KOPT-K1 (cell line): ENCODE measurements around the gene ACOX2.

Source experiments
- H3K27ac ChIP-seq: fragments of 200-600 bp; sonication (generic); 2 replicates; pipeline ENCODE4 v1.5.1; 2016; ENCODE audit warnings: antibody characterized with exemption, mild to moderate bottlenecking, low read depth, low read length; ENCODE audit not compliant: poor library complexity, severe bottlenecking
- H3K36me3 ChIP-seq: fragments of 200-600 bp; sonication (generic); 2 replicates; pipeline ENCODE4 v1.5.1; 2017; ENCODE audit warnings: antibody characterized with exemption, mild to moderate bottlenecking, low read length, moderate library complexity; ENCODE audit not compliant: insufficient read depth
- H3K9me3 ChIP-seq: fragments of 200-600 bp; sonication (generic); 2 replicates; pipeline ENCODE4 v1.5.1; 2017; ENCODE audit warnings: antibody characterized with exemption, low read length, mild to moderate bottlenecking; ENCODE audit not compliant: insufficient read depth, poor library complexity, severe bottlenecking

Gene ACOX2

GRCh38 chr3:58572013-58572633, 35.1 kb upstream of the ACOX2 start:
- H3K27ac ChIP-seq, result no peak overlapping the region
- no peaks in the 10 kb centered on the region for H3K9me3 ChIP-seq
- no peaks in the 10 kb centered on the region for H3K36me3 ChIP-seq

- Histone ChIP-seq H3K36me3 (no peaks in the 10 kb centered on the region), H3K9me3 (no peaks in the 10 kb centered on the region), H3K27ac (no peak overlapping the region)
Observed at GRCh38 chr3:58570851-58571250, 33.9 kb upstream of the ACOX2 start.

DNA sequence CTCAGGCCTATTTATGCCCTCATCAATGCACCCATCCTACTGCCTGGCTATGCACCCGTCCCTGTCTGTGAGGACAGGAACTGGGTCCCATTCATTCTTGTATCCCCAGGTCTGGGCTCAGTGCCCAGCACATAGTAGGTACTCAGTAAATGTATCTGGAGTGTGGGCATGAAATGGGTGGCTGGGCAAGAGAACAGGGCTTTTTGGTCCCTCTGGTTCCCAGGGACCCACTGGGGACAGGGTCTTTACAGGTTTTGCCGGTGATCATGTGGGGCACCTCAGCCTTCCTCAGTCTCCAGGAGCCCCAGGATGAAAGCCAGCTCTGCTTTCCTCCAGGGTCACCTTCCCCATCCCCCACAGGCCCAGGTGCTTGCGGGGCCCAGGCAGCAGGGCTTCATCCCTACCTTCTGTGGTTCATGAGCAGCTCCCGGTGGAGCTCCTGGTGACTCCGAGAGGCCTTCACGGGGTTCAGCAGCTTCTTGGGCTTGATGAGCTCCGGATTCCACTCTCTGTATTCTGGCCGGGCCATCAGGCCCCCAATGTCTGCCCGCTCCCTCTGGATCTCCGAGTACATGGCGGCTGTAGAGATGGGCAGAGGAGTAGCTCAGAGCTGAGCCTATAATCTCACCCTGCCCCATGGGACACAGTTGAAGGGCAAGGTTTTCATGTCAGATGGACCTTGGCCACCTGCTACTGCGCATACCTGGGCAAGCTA, 32.5 kb upstream of the ACOX2 start:
- H3K27ac ChIP-seq, result no peak overlapping the region
- H3K9me3 ChIP-seq, result no peaks in the 10 kb centered on the region
- H3K36me3 ChIP-seq, result no peaks in the 10 kb centered on the region

DNA sequence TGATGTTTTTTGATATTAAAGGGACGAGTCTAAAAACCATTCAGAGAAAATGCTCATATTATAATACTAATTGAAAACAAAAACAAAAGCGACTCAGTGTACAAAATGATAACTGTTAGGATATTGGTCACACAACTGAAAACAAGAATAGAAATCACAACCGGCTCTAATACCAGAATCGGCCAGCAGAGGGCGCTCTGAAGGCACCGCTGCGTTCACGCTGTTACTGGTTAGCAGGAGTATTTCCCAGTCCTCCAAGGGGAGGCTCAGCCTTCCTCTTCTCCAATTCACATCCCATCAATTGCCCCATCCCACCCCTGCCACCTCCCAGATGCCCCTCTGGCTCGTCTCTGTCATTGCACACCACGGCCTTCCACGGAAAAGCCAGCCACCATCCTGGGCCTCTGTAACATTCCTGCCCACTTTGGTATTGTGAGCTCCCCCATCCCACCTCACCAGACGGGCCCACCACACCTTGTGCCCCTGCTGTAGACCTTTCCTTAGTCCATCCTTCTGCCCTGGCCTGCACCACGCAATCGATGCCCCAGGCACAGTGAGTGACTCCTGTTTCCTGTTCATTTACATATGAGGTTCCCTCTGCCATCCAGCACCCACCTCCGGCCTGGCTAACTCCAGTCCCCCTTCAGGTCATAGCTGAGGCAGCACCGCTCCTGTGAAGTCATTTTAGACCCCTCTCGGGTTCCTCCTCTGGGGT, 31.7 kb upstream of the ACOX2 start:
- Histone ChIP-seq H3K36me3 (no peaks in the 10 kb centered on the region), H3K9me3 (no peaks in the 10 kb centered on the region), H3K27ac (no peak overlapping the region)

GRCh38 chr3:58567251-58567515, 30.2 kb upstream of the ACOX2 start:
- H3K27ac ChIP-seq, result no peak overlapping the region
- no peaks in the 10 kb centered on the region for H3K9me3 ChIP-seq
- no peaks in the 10 kb centered on the region for H3K36me3 ChIP-seq

GRCh38 chr3:58566398-58567250, 29.6 kb upstream of the ACOX2 start:
- Histone ChIP-seq H3K27ac (no peak overlapping the region), H3K36me3 (no peaks in the 10 kb centered on the region), H3K9me3 (no peaks in the 10 kb centered on the region)

DNA sequence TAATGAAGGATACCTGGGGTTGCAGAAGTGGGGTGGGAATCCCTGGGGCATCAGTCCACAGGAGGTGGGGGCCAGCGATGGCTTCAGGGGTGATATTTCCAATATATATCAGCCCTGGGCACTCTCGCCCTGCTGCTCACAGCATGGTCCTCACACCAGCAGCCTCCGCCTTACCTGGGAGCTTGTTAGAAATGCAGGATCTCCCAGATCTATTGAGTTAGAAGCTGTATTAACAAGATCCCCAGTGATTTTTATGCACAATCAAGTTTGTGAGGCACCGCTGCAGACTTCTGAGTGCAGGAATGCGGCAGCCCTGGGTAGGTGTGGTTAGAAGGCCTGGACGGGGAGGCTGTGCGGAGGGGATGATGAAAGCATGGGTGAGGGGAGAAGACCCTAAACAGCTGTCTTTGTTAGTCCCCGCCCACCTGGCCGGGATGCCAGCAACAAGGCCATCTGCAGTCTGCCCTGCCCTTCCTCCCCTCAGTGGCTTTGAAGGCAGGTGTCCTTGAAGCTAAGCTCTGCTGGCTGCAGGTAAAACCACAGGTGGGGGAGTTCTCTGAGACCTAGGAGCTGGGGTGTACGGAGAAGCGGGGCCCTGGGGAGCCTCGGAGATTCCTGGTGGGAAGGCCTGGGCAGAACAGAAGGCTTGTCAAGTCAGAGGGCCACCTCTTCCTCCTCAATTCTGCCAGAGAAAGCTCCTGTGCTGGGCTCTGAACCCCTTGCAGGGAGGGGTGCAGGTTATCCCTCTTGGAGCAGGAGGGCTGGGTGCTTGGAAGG, 28.8 kb upstream of the ACOX2 start:
- H3K27ac ChIP-seq, result no peak overlapping the region
- H3K9me3 ChIP-seq, result no peaks in the 10 kb centered on the region
- no peaks in the 10 kb centered on the region for H3K36me3 ChIP-seq

- no peaks in the 10 kb centered on the region for H3K9me3 ChIP-seq
Observed at GRCh38 chr3:58564456-58565160, 27.6 kb upstream of the ACOX2 start.

GRCh38 chr3:58564054-58564453, 27.1 kb upstream of the ACOX2 start:
- H3K27ac ChIP-seq, result no peak overlapping the region
- no peaks in the 10 kb centered on the region for H3K9me3 ChIP-seq
- H3K36me3 ChIP-seq, result no peaks in the 10 kb centered on the region

More at GRCh38 chr3:58564456-58565160, 27.6 kb upstream of the ACOX2 start:
- Histone ChIP-seq H3K36me3 (no peaks in the 10 kb centered on the region), H3K27ac (no peak overlapping the region)

- Histone ChIP-seq H3K9me3 (no peaks in the 10 kb centered on the region), H3K36me3 (no peaks in the 10 kb centered on the region), H3K27ac (no peak overlapping the region)
Observed at GRCh38 chr3:58563386-58564035, 26.5 kb upstream of the ACOX2 start.

GRCh38 chr3:58562498-58562897, 25.5 kb upstream of the ACOX2 start:
- Histone ChIP-seq H3K27ac (no peak overlapping the region), H3K9me3 (no peaks in the 10 kb centered on the region), H3K36me3 (no peaks in the 10 kb centered on the region)

DNA sequence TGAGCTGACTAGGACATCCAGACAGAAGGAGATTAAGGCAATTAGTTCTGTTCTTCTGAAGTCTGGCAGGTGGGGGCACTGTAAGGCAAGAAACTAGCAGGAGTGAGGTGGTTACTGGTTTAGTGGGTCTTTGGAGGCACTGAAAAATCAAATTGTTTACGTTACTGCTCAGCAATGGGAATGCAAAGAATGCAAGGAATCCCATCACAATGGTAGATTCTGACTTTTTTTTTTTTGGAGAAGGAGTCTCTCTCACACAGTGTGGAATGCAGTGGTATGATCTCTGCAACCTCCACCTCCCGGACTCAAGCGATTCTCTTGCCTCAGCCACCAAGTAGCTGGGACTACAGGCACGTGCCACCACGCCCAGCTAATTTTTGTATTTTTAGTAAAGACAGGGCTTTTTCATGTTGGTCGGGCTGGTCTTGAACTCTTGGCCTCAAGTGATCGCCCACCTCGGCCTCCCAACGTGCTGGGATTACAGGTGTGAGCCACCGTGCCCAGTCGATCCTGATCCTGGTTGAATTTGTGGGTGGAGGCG, 23.9 kb upstream of the ACOX2 start:
- H3K27ac ChIP-seq, result no peak overlapping the region

GRCh38 chr3:58559586-58559985, 22.6 kb upstream of the ACOX2 start:
- H3K36me3 ChIP-seq, result no peaks in the 10 kb centered on the region
- H3K27ac ChIP-seq, result no peak overlapping the region
- H3K9me3 ChIP-seq, result no peaks in the 10 kb centered on the region

More for the DNA sequence above, 23.9 kb upstream of the ACOX2 start:
- Histone ChIP-seq H3K9me3 (no peaks in the 10 kb centered on the region), H3K36me3 (no peaks in the 10 kb centered on the region)
